Measurements from ENCODE around the gene SF3B1.

GRCh38 chr2:197391220-197391717, 43.6 kb downstream of the SF3B1 start:
- TF ChIP-seq, protein P1, sequence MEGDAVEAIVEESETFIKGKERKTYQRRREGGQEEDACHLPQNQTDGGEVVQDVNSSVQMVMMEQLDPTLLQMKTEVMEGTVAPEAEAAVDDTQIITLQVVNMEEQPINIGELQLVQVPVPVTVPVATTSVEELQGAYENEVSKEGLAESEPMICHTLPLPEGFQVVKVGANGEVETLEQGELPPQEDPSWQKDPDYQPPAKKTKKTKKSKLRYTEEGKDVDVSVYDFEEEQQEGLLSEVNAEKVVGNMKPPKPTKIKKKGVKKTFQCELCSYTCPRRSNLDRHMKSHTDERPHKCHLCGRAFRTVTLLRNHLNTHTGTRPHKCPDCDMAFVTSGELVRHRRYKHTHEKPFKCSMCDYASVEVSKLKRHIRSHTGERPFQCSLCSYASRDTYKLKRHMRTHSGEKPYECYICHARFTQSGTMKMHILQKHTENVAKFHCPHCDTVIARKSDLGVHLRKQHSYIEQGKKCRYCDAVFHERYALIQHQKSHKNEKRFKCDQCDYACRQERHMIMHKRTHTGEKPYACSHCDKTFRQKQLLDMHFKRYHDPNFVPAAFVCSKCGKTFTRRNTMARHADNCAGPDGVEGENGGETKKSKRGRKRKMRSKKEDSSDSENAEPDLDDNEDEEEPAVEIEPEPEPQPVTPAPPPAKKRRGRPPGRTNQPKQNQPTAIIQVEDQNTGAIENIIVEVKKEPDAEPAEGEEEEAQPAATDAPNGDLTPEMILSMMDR (IDR thresholded peaks at IDR 0.05) = no peak
- TF ChIP-seq POLR2A (IDR thresholded peaks at IDR 0.05) = no peak
- TF ChIP-seq POLR2AphosphoS5 (IDR thresholded peaks at IDR 0.05) = no peak

All from prostate gland (tissue), 2 donors.